8988T (cell line): Measurements from ENCODE around the gene EMC7.
A peak's percentile ranks its signal among the peaks of the same experiment; 100 is the strongest.

ENCODE experiments used
- DNase-seq: peaks from one replicate; pipeline ENCODE4 v3.0.0; 2011

The EMC7 gene

DNA sequence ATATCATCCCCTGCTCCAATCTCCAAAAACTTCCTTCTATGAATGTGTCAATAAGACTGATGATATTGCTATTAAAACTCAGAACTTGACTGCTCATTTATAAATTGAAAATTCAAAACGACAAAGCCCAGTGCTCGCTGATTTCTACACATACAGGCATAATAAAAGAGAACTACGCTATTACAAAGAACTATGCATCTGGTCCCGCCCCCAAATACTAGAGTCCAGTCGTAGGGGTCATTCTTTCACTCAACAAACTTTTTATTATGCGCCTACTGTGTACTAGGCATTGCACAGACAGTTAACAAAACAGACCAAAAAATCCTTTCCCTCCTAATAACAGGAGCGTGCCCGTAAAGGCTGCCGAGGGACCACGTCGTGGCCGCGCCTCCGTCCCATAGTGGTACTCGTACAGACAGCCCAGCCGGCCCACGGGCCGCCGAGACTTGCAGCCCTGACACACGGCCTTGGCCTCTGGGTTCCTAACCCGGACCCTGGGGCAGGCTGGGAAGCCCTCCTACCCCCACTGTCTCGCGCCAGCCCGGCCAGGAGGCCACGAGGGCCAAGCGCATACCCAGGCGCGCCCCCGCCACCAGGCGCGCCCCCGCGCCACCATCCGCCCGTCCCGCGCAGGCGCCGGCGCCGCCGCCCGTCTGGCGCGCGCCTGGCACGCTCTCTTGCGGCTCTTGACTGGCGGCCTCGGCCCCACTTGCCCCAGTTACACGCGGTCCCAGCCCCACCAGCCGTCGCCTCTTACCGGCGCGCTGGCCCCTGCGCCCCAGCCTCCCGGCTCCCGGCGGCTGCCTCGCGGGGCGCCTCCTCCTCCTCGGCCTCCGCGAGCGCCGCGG lies 63.4 kb downstream of the EMC7 start:
- peak; percentile 35 for DNase-seq
